Measurements from ENCODE around the gene NEGR1. TPM values are rescaled to one million over a fixed set of nuclear protein-coding genes. Genes with fewer than 3 reads are reported as not detected.

NEGR1 gene
- total RNA-seq, 1 experiment from 2014 or later: 2.9 TPM

- TF ChIP-seq ZNF138 (CRISPR knock-in tag; conservative IDR thresholded peaks at IDR 0.05) (no peak), TEAD4 (CRISPR knock-in tag; IDR thresholded peaks at IDR 0.05) (no peak), JUN (CRISPR knock-in tag; IDR thresholded peaks at IDR 0.05) (no peak), IRF1 (CRISPR knock-in tag; IDR thresholded peaks at IDR 0.05) (no peak), KAT7 (CRISPR knock-in tag; IDR thresholded peaks at IDR 0.05; ENCODE audit: borderline replicate concordance) (no peak), TP53 (CRISPR knock-in tag; IDR thresholded peaks at IDR 0.05) (no peak), ZNF396 (CRISPR knock-in tag; IDR thresholded peaks at IDR 0.05; ENCODE audit: borderline replicate concordance) (no peak), ATF1 (CRISPR knock-in tag; IDR thresholded peaks at IDR 0.05) (no peak), ZSCAN18 (CRISPR knock-in tag; IDR thresholded peaks at IDR 0.05) (no peak), FOXJ3 (CRISPR knock-in tag; IDR thresholded peaks at IDR 0.05; ENCODE audit: borderline replicate concordance) (no peak), HMGXB4 (CRISPR knock-in tag; IDR thresholded peaks at IDR 0.05) (no peak), E2F1 (CRISPR knock-in tag; IDR thresholded peaks at IDR 0.05) (no peak), CREB1 (CRISPR knock-in tag; IDR thresholded peaks at IDR 0.05) (no peak), AR (CRISPR knock-in tag; IDR thresholded peaks at IDR 0.05) (no peak), TEAD1 (CRISPR knock-in tag; IDR thresholded peaks at IDR 0.05) (no peak), EMX1 (CRISPR knock-in tag; IDR thresholded peaks at IDR 0.05) (no peak), FOXK1 (CRISPR knock-in tag; IDR thresholded peaks at IDR 0.05) (no peak), NFE2L1 (CRISPR knock-in tag; IDR thresholded peaks at IDR 0.05) (no peak), ZNF425 (CRISPR knock-in tag; conservative IDR thresholded peaks at IDR 0.05) (no peak), SMAD3 (CRISPR knock-in tag; IDR thresholded peaks at IDR 0.05; ENCODE audit: borderline replicate concordance) (no peak)
- DNase-seq (ENCODE audit: low spot score) (no peak), ATAC-seq (no peak)
- ChIA-PET POLR2A (no interaction called here), CTCF (no interaction called here)
- H3K4me3 Mint-ChIP-seq: no peak overlapping the region
- H3K36me3 Mint-ChIP-seq: no peaks in the 10 kb centered on the region
- H3K27me3 Mint-ChIP-seq (ENCODE audit: low read depth): no peaks in the 10 kb centered on the region
- no peak overlapping the region for H3K27ac Mint-ChIP-seq
- no peaks in the 10 kb centered on the region for H3K9me3 Mint-ChIP-seq
- peaks cover 26% of the 10 kb centered on the region for H3K4me1 Mint-ChIP-seq
Observed at GRCh38 chr1:72056516-72056915, 225.8 kb downstream of the NEGR1 start.
